Neuronal stem cell (in vitro differentiated cells): ENCODE data around the gene AHRR.

Experiments
- DNase-seq: peaks from one replicate; pipeline ENCODE4 v3.0.0-alpha.2; 2013; ENCODE audit warnings: low spot score
- H2AFZ ChIP-seq: one replicate; pipeline ENCODE4 v1.6.1; 2013; ENCODE audit warnings: mild to moderate bottlenecking, low read length, inconsistent platforms
- H2AK5ac ChIP-seq: 2 replicates; pipeline ENCODE4 v1.6.1; 2013; ENCODE audit warnings: low read depth, mild to moderate bottlenecking, inconsistent platforms, low read length, moderate library complexity, mixed read lengths
- H2BK120ac ChIP-seq: 2 replicates; pipeline ENCODE4 v1.6.1; 2013; ENCODE audit warnings: low read depth, mild to moderate bottlenecking, inconsistent platforms, low read length, moderate library complexity, mixed read lengths
- H2BK12ac ChIP-seq: one replicate; pipeline ENCODE4 v1.6.1; 2013; ENCODE audit warnings: low read length, inconsistent platforms
- H2BK15ac ChIP-seq: 2 replicates; pipeline ENCODE4 v1.6.1; 2013; ENCODE audit warnings: mild to moderate bottlenecking, low read length, inconsistent platforms, mixed read lengths
- H2BK5ac ChIP-seq: one replicate; pipeline ENCODE4 v1.6.1; 2013; ENCODE audit warnings: inconsistent platforms, mild to moderate bottlenecking, low read length, moderate library complexity
- H3K14ac ChIP-seq: one replicate; pipeline ENCODE4 v1.6.1; 2013; ENCODE audit warnings: low read length, inconsistent platforms
- H3K18ac ChIP-seq: 2 replicates; pipeline ENCODE4 v1.6.1; 2013; ENCODE audit warnings: low read length, inconsistent platforms
- H3K23ac ChIP-seq: 2 replicates; pipeline ENCODE4 v1.6.1; 2013; ENCODE audit warnings: low read depth, mild to moderate bottlenecking, mixed read lengths, low read length, inconsistent platforms; ENCODE audit not compliant: poor library complexity
- H3K27ac ChIP-seq: replicated peaks from 3 replicates; pipeline ENCODE4 v1.5.1; 2013; ENCODE audit warnings: low read length, inconsistent platforms
- H3K27me3 ChIP-seq, 3 experiments: 2 replicates each; pipeline ENCODE4 v1.6.1; 2013; ENCODE audit warnings: low read length in 3 of 3, mild to moderate bottlenecking in 2 of 3, inconsistent platforms in 1 of 3, low read depth in 1 of 3, mixed read lengths in 1 of 3, moderate library complexity in 1 of 3; ENCODE audit not compliant: control insufficient read depth in 3 of 3, insufficient read depth in 3 of 3
- H3K36me3 ChIP-seq, 2 donors: replicated peaks in 1 of 2; 2 replicates each; pipeline ENCODE4 v1.6.1; 2013; ENCODE audit warnings: low read length in 2 of 2; ENCODE audit not compliant: control insufficient read depth in 2 of 2, insufficient read depth in 2 of 2
- H3K4ac ChIP-seq: 2 replicates; pipeline ENCODE4 v1.6.1; 2013; ENCODE audit warnings: inconsistent platforms, mild to moderate bottlenecking, low read length, moderate library complexity
- H3K4me1 ChIP-seq, 2 donors: 1 replicate in 1 of 2; 2 replicates in 1 of 2; pipeline ENCODE4 v1.6.1; 2013; ENCODE audit warnings: low read length in 2 of 2, low read depth in 1 of 2; ENCODE audit not compliant: control insufficient read depth in 2 of 2, insufficient read depth in 1 of 2
- H3K4me2 ChIP-seq: one replicate; pipeline ENCODE4 v1.6.1; 2013; ENCODE audit warnings: mild to moderate bottlenecking, low read length, inconsistent platforms; ENCODE audit not compliant: insufficient read depth, poor library complexity, severe bottlenecking
- H3K4me3 ChIP-seq, 2 donors: 2 replicates each; pipeline ENCODE4 v1.5.1; 2013; ENCODE audit warnings: low read length in 2 of 2, mild to moderate bottlenecking in 2 of 2, inconsistent platforms in 1 of 2, moderate library complexity in 1 of 2
- H3K79me1 ChIP-seq: one replicate; pipeline ENCODE4 v1.6.1; 2013; ENCODE audit warnings: low read depth, mild to moderate bottlenecking, inconsistent platforms, low read length, moderate library complexity
- H3K9ac ChIP-seq: one replicate; pipeline ENCODE4 v1.6.1; 2013; ENCODE audit warnings: mild to moderate bottlenecking, low read depth, low read length, inconsistent platforms; ENCODE audit not compliant: poor library complexity
- H3K9me3 ChIP-seq, 2 donors: replicated peaks in 1 of 2; 2 replicates each; pipeline versions ENCODE3 to v1.6.1; 2013; ENCODE audit warnings: low read length in 2 of 2, mild to moderate bottlenecking in 2 of 2, inconsistent platforms in 1 of 2, low read depth in 1 of 2, mixed read lengths in 1 of 2, moderate library complexity in 1 of 2; ENCODE audit not compliant: control insufficient read depth in 2 of 2, insufficient read depth in 1 of 2
- H4K8ac ChIP-seq: one replicate; pipeline ENCODE4 v1.6.1; 2013; ENCODE audit warnings: low read depth, mild to moderate bottlenecking, inconsistent platforms, low read length, moderate library complexity
- H4K91ac ChIP-seq: one replicate; pipeline ENCODE4 v1.6.1; 2013; ENCODE audit warnings: low read length, low read depth, mild to moderate bottlenecking, inconsistent platforms; ENCODE audit not compliant: poor library complexity
- WGBS, 2 donors: extraction: QIAGEN DNeasy Blood & Tissue Kit; methylation state at CpG; one replicate each; pipeline ENCODE4 v1.1.7; 2013; ENCODE audit warnings: missing lambda C conversion rate in 2 of 2, mixed read lengths in 1 of 2; ENCODE audit not compliant: insufficient read length in 2 of 2, insufficient replicate concordance in 1 of 2; ENCODE audit errors: extremely low coverage in 2 of 2; 5-methylcytosine and 5-hydroxymethylcytosine counted together

The AHRR gene

GRCh38 chr5:474840-475661 is 153.5 kb downstream of the AHRR start:
- WGBS, 2 donors, result no CpG with 5 or more reads among the region's 50 CpGs
- Histone ChIP-seq H3K4me3 (peak overlapping the region; percentile 25 to 40), H3K27me3 (peaks cover 0 to 33% (median 8%) of the 10 kb centered on the region in 3 experiments)

DNA sequence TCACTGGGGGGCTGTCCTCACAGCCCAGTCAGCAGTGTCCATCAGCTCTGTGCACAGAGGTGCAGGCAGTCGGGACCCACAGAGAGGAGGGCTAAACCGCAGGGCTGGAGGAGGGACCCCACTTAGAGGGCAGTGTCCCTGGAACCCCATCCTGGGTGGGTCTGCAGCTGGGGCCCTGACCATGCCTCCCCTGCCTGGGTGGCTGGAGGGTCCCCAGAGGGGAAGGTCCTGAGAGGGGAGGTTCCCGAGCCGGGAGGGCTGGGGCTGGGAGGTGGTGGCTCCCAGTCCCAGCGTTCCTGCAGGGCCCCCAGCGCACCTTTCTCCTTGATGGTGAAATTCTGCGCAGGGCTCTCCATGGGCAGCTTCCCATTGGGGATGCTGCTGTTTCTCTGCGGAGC is 154.2 kb downstream of the AHRR start:
- Histone ChIP-seq H3K14ac (peak overlapping the region; percentile 38), H3K4ac (no peak overlapping the region), H3K36me3 (peaks cover 3 to 9% of the 10 kb centered on the region in 2 donors), H3K27me3 (peaks cover 0 to 33% (median 8%) of the 10 kb centered on the region in 3 experiments), H2BK5ac (no peak overlapping the region), H4K8ac (no peak overlapping the region), H2AK5ac (no peak overlapping the region), H3K4me1 (peaks cover 9 to 10% of the 10 kb centered on the region in 2 donors), H3K18ac (no peak overlapping the region), H2BK12ac (no peak overlapping the region), H4K91ac (no peak overlapping the region), H3K9ac (no peak overlapping the region), H2AFZ (no peak overlapping the region), H3K23ac (peak overlapping the region; percentile 89), H2BK120ac (no peak overlapping the region), H3K9me3 (no peaks in the 10 kb centered on the region), H2BK15ac (no peak overlapping the region), H3K79me1 (peaks cover 10% of the 10 kb centered on the region), H3K4me3 (no peak overlapping the region), H3K4me2 (no peak overlapping the region), H3K27ac (no peak overlapping the region)
- WGBS, 2 donors, result no CpG with 5 or more reads among the region's 8 CpGs
- no peak for DNase-seq

More at GRCh38 chr5:474840-475661, 153.5 kb downstream of the AHRR start:
- Histone ChIP-seq H3K4me2 (peak overlapping the region; percentile 26), H3K79me1 (peaks cover 10% of the 10 kb centered on the region), H2BK120ac (no peak overlapping the region), H4K91ac (no peak overlapping the region), H2BK12ac (no peak overlapping the region), H2AK5ac (no peak overlapping the region), H3K14ac (peak overlapping the region; percentile 38), H3K27ac (no peak overlapping the region), H2BK5ac (no peak overlapping the region), H3K4ac (no peak overlapping the region), H3K18ac (peak overlapping the region; percentile 28), H4K8ac (no peak overlapping the region), H2BK15ac (no peak overlapping the region), H3K4me1 (peaks cover 9 to 10% of the 10 kb centered on the region in 2 donors), H3K9ac (peak overlapping the region; percentile 72), H3K9me3 (no peaks in the 10 kb centered on the region), H3K36me3 (peaks cover 3 to 16% of the 10 kb centered on the region in 2 donors), H2AFZ (no peak overlapping the region), H3K23ac (peak overlapping the region; percentile 89)
- no peak for DNase-seq

DNA sequence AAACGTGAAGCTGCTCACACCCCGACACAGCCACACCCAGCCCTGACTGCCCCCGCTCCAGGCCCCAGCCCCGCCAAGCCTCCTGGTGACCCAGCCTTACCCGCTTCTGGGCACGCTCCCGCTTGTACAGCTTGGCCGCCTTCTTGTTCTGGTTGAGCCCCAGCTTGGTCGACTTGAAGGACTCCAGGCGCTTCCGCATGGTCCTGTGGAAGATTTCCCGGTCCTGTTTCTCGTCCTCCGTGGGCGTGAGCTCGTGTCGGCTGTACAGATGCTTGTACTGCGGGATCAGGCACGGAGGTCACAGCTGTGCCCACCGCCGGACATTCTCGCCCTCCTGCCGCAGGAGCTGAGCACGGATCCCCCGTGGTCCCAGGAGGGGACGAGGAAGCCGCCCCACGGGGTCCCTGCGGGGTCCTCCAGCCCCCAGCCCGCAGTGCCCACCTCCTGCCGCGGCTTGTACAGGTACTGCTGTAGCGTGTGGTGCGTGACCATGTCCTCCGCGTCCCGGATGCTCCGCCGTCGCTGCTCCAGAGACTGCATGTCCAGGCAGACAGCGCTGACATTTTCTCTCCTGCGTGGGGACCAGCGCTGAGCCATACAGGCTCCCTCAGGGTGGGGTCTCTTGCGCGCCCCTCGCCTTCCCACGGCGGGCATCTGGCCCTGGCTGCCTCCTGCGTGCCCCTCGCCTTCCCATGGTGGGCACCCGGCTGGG is 154.7 kb downstream of the AHRR start:
- WGBS, 2 donors, result no CpG with 5 or more reads among the region's 51 CpGs
- no peak overlapping the region for H2BK120ac ChIP-seq

GRCh38 chr5:476814-477175 is 155.3 kb downstream of the AHRR start:
- H3K79me1 ChIP-seq, result peaks cover 8% of the 10 kb centered on the region
- H3K27ac ChIP-seq, result no peak overlapping the region
- DNase-seq, result no peak
- peak overlapping the region; percentile 39 for H2BK5ac ChIP-seq
- no peak overlapping the region for H4K8ac ChIP-seq
- H2AFZ ChIP-seq, result no peak overlapping the region
- H2AK5ac ChIP-seq, result no peak overlapping the region
- peaks cover 0 to 33% (median 8%) of the 10 kb centered on the region in 3 experiments for H3K27me3 ChIP-seq
- H3K36me3 ChIP-seq, result no peaks in the 10 kb centered on the region
- H3K14ac ChIP-seq, result no peak overlapping the region
- H3K23ac ChIP-seq, result no peak overlapping the region
- no peak overlapping the region for H3K18ac ChIP-seq
- no peak overlapping the region for H2BK15ac ChIP-seq
- no peak overlapping the region for H4K91ac ChIP-seq
- no peaks in the 10 kb centered on the region for H3K9me3 ChIP-seq
- no peak overlapping the region for H2BK120ac ChIP-seq
- H3K4me2 ChIP-seq, result no peak overlapping the region
- H3K4me3 ChIP-seq, result no peak overlapping the region
- H2BK12ac ChIP-seq, result no peak overlapping the region
- H3K4ac ChIP-seq, result no peak overlapping the region
- no peak overlapping the region for H3K9ac ChIP-seq
- peaks cover 7 to 9% of the 10 kb centered on the region in 2 donors for H3K4me1 ChIP-seq
- WGBS, 2 donors, result no CpG with 5 or more reads among the region's 9 CpGs

More for the DNA sequence above, 154.7 kb downstream of the AHRR start:
- Histone ChIP-seq H2BK15ac (no peak overlapping the region), H3K27ac (no peak overlapping the region), H3K14ac (no peak overlapping the region), H3K18ac (no peak overlapping the region), H3K27me3 (peaks cover 0 to 33% (median 8%) of the 10 kb centered on the region in 3 experiments), H3K4me1 (peaks cover 9 to 10% of the 10 kb centered on the region in 2 donors), H3K79me1 (peaks cover 8% of the 10 kb centered on the region), H3K9me3 (no peaks in the 10 kb centered on the region), H3K36me3 (peaks cover 0 to 4% of the 10 kb centered on the region in 2 donors), H2AFZ (no peak overlapping the region), H3K9ac (no peak overlapping the region), H2AK5ac (no peak overlapping the region), H3K4me2 (no peak overlapping the region), H3K23ac (no peak overlapping the region), H3K4ac (no peak overlapping the region), H3K4me3 (no peak overlapping the region), H2BK12ac (no peak overlapping the region), H4K91ac (no peak overlapping the region), H2BK5ac (peak overlapping the region; percentile 39), H4K8ac (no peak overlapping the region)
- DNase-seq, result no peak
